Upper lobe of left lung (tissue), 4 donors: ENCODE data around the gene XRCC6.

Source experiments
- CTCF ChIP-seq, 6 experiments: fragments of 450-650 bp in 4 of 6; fragments of 200-600 bp in 2 of 6; sonication (generic) in 2 of 6; IDR thresholded peaks; one replicate each; pipeline ENCODE4 v1.5.1; 2016 to 2019; ENCODE audit warnings: antibody characterized with exemption in 6 of 6
- EP300 ChIP-seq, 4 donors: sonication (generic); formaldehyde crosslinking; IDR thresholded peaks; one replicate each; pipeline ENCODE4 v1.5.1; 2017; ENCODE audit warnings: antibody characterized with exemption in 4 of 4, control low read depth in 2 of 4
- POLR2A ChIP-seq, 4 donors: fragments of 450-650 bp; IDR thresholded peaks; one replicate each; pipeline ENCODE4 v1.5.1; 2016 to 2017; ENCODE audit warnings: antibody characterized with exemption in 4 of 4, mild to moderate bottlenecking in 2 of 4
- POLR2AphosphoS5 ChIP-seq, 2 donors: sonication (generic); formaldehyde crosslinking; IDR thresholded peaks; one replicate each; pipeline ENCODE4 v1.5.1; 2017; ENCODE audit warnings: antibody characterized with exemption in 2 of 2

GRCh38 chr22:41642331-41643110 is 21.4 kb downstream of the XRCC6 start:
- TF ChIP-seq CTCF (IDR thresholded peaks at IDR 0.05) = no peak
- no peak for TF ChIP-seq POLR2AphosphoS5 (IDR thresholded peaks at IDR 0.05)
- TF ChIP-seq POLR2A (IDR thresholded peaks at IDR 0.05) = no peak
- TF ChIP-seq EP300 (IDR thresholded peaks at IDR 0.05) = no peak
